ENCODE data around the gene FBXL3.

DNA sequence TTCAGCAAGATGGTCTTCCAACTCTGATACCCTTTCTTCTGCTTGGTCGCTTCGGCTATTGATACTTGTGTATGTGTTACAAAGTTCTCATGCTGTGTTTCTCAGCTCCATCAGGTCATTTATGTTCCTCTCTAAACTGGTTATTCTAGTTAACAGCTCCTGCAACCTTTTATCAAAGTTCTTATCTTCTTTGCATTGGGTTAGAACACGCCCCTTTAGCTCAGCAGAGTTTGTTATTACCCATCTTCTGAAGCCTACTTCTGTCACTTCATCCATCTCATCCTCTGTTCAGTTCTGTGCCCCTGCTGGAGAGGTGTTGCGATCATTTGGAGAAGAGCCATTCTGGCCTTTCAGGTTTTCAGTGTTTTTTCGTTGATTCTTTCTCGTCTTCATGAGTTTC, 59.9 kb downstream of the FBXL3 start:
- TF ChIP-seq, protein P1, sequence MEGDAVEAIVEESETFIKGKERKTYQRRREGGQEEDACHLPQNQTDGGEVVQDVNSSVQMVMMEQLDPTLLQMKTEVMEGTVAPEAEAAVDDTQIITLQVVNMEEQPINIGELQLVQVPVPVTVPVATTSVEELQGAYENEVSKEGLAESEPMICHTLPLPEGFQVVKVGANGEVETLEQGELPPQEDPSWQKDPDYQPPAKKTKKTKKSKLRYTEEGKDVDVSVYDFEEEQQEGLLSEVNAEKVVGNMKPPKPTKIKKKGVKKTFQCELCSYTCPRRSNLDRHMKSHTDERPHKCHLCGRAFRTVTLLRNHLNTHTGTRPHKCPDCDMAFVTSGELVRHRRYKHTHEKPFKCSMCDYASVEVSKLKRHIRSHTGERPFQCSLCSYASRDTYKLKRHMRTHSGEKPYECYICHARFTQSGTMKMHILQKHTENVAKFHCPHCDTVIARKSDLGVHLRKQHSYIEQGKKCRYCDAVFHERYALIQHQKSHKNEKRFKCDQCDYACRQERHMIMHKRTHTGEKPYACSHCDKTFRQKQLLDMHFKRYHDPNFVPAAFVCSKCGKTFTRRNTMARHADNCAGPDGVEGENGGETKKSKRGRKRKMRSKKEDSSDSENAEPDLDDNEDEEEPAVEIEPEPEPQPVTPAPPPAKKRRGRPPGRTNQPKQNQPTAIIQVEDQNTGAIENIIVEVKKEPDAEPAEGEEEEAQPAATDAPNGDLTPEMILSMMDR (IDR thresholded peaks at IDR 0.05) = no peak
- no peak for TF ChIP-seq POLR2A (IDR thresholded peaks at IDR 0.05)
